ENCODE results near the gene ELAPOR2. TPM values are rescaled to one million over a fixed set of nuclear protein-coding genes. Genes with fewer than 3 reads are reported as not detected.

Gene ELAPOR2
- total and polyA plus RNA-seq, 2 of the 13 experiments (the other 11 are each of a cell fraction or from before 2014, with no cell fraction given) = 7.8 to 8.4 TPM

- no peaks in the 10 kb centered on the region for H3K36me3 ChIP-seq (replicated peaks in 1 of 2; ENCODE audit: control insufficient read depth in 1 of 2, insufficient read depth in 2 of 2, low read length in 2 of 2)
Observed at GRCh38 chr7:87067788-87068187, 8.3 kb upstream of the ELAPOR2 start.

More at GRCh38 chr7:87067788-87068187, 8.3 kb upstream of the ELAPOR2 start:
- no TSS peak for BruUV-seq (replicated peaks)
- in situ Hi-C loops (cut with HindIII; ENCODE audit: extremely low pct_ligation_motif_present, low pct_unique_long_range_greater_than_20kb) (no loop called here), intact Hi-C loops (cut with micrococcal nuclease; ENCODE audit: unreplicated experiment) (no loop called here)
- POLR2A ChIA-PET = no interaction called here
- FAIRE-seq = no peak
- Histone ChIP-seq H3K4me2 (ENCODE audit: low read depth, low read length) (no peak overlapping the region), H2AFZ (ENCODE audit: low read length) (no peak overlapping the region), H3K9me3 (ENCODE audit: low read length) (no peaks in the 10 kb centered on the region), H3K27ac (ENCODE audit: extremely low read length, insufficient read depth, low read length) (no peak overlapping the region), H3K4me3 (replicated peaks in 1 of 3; ENCODE audit: insufficient read depth in 1 of 3, low read depth in 2 of 3, low read length in 3 of 3) (no peak overlapping the region), H3K27me3 (ENCODE audit: control insufficient read depth in 1 of 2, insufficient read depth in 2 of 2, low read length in 2 of 2) (no peaks in the 10 kb centered on the region), H3K4me1 (ENCODE audit: insufficient read depth, low read length) (no peaks in the 10 kb centered on the region), H3K9ac (ENCODE audit: insufficient read depth, low read depth, low read length) (no peak overlapping the region), H3K79me2 (ENCODE audit: insufficient read depth, low read length) (no peaks in the 10 kb centered on the region), H4K20me1 (ENCODE audit: insufficient read depth, low read length) (no peaks in the 10 kb centered on the region)
- CTCF ChIA-PET (ENCODE audit: low intra/inter-chr PET ratio, low total read pairs) = no interaction called here
- no peak for ATAC-seq
- no peak for TF ChIP-seq ATM (IDR thresholded peaks at IDR 0.05; ENCODE audit: borderline replicate concordance)
- no peak for TF ChIP-seq RBFOX2 (IDR thresholded peaks at IDR 0.05; ENCODE audit: low read depth, low read length)
- no peak for TF ChIP-seq MAFK (conservative IDR thresholded peaks at IDR 0.05 in 1 of 2, IDR thresholded peaks at IDR 0.05 in 1 of 2; ENCODE audit: low read length in 2 of 2)
- TF ChIP-seq ZBTB3 (CRISPR knock-in tag; IDR thresholded peaks at IDR 0.05; ENCODE audit: borderline replicate concordance, low read depth) = no peak
- TF ChIP-seq ZNF407 (CRISPR knock-in tag; IDR thresholded peaks at IDR 0.05; ENCODE audit: not compliant biosample characterization) = no peak
- no peak for DNase-seq (ENCODE audit: low spot score)

Data from HepG2 (cell line).